HuH-7.5 (cell line): Measurements from ENCODE around the gene KIF16B.
"Not testable (repeated sequence)": the region's sequence is repeated elsewhere in the genome, so short reads cannot be mapped to it uniquely, and the experiment has no call there.

Experiments
- DNase-seq: peaks from one replicate; pipeline ENCODE4 v3.0.0; 2011; ENCODE audit warnings: low spot score

KIF16B gene

GRCh38 chr20:16573001-16573965 lies at the start of gene KIF16B:
TSS of gene KIF16B (minus strand) at chr20:16573448. CDS start at chr20:16573275, 173 bp downstream.
- DNase-seq, result peak; percentile 85

- no peak for DNase-seq
These were observed 49.3 kb upstream of the KIF16B start for GRCh38 chr20:16622501-16622900.

- DNase-seq, result no peak
These were observed 48.3 kb upstream of the KIF16B start for GRCh38 chr20:16621435-16622141.

GRCh38 chr20:16620961-16621360 lies 47.7 kb upstream of the KIF16B start:
- DNase-seq, result no peak

- no peak for DNase-seq
These were observed 46.7 kb upstream of the KIF16B start for GRCh38 chr20:16619953-16620352.

GRCh38 chr20:16617056-16617455 lies 43.8 kb upstream of the KIF16B start:
- DNase-seq, result no peak

GRCh38 chr20:16616317-16616716 lies 43.1 kb upstream of the KIF16B start:
- DNase-seq, result no peak

GRCh38 chr20:16615199-16615598 lies 42.0 kb upstream of the KIF16B start:
- no peak for DNase-seq

- DNase-seq, result no peak
These were observed 40.7 kb upstream of the KIF16B start for GRCh38 chr20:16613954-16614353.

GRCh38 chr20:16612706-16613105 lies 39.5 kb upstream of the KIF16B start:
- DNase-seq, result no peak

GRCh38 chr20:16611817-16612216 lies 38.6 kb upstream of the KIF16B start:
- DNase-seq, result no peak

- DNase-seq, result no peak
These were observed 35.8 kb upstream of the KIF16B start for GRCh38 chr20:16609066-16609465.

- no peak for DNase-seq
These were observed 35.0 kb upstream of the KIF16B start for GRCh38 chr20:16608277-16608650.

GRCh38 chr20:16607364-16608276 lies 34.4 kb upstream of the KIF16B start:
- DNase-seq, result peak; percentile 40

- no peak for DNase-seq
These were observed 33.3 kb upstream of the KIF16B start for GRCh38 chr20:16606468-16607070.

- DNase-seq, result no peak
These were observed 27.8 kb upstream of the KIF16B start for GRCh38 chr20:16601047-16601446.

GRCh38 chr20:16599257-16599656 lies 26.0 kb upstream of the KIF16B start:
- DNase-seq, result no peak

GRCh38 chr20:16596991-16597390 lies 23.7 kb upstream of the KIF16B start:
- DNase-seq, result no peak

- not testable (repeated sequence) for DNase-seq
These were observed 23.2 kb upstream of the KIF16B start for GRCh38 chr20:16596404-16596803.

- DNase-seq, result no peak
These were observed 22.1 kb upstream of the KIF16B start for GRCh38 chr20:16595376-16595775.

- no peak for DNase-seq
These were observed 16.9 kb upstream of the KIF16B start for GRCh38 chr20:16590041-16590633.
